RWPE2 (cell line): ENCODE results near the gene DACH2.

Experiments
- ATAC-seq: fragments of 200-7000 bp; cut with Tn5 transposase; 3 replicates; pipeline ENCODE4 v1.9.1; 2021; ENCODE audit warnings: low read depth
- DNase-seq: peaks from one replicate; pipeline ENCODE4 v3.0.0-alpha.2; 2020; ENCODE audit warnings: low spot score
- H3K27ac ChIP-seq: fragments of 450-650 bp; 2 replicates; pipeline ENCODE4 v1.5.1; 2017; ENCODE audit warnings: mild to moderate bottlenecking; ENCODE audit not compliant: poor library complexity, severe bottlenecking
- H3K27me3 ChIP-seq: fragments of 250-450 bp; sonication (Bioruptor Pico); 2 replicates; pipeline ENCODE4 v1.5.1; 2021; ENCODE audit warnings: mild to moderate bottlenecking, moderate library complexity; ENCODE audit not compliant: insufficient read depth, poor library complexity, severe bottlenecking
- H3K36me3 ChIP-seq: fragments of 250-450 bp; sonication (Bioruptor Pico); 2 replicates; pipeline ENCODE4 v1.5.1; 2020; ENCODE audit warnings: low read depth, mild to moderate bottlenecking, moderate library complexity
- H3K4me1 ChIP-seq: fragments of 250-450 bp; sonication (Bioruptor Pico); 2 replicates; pipeline ENCODE4 v1.5.1; 2021; ENCODE audit warnings: mild to moderate bottlenecking, moderate library complexity; ENCODE audit not compliant: insufficient read depth, poor library complexity, severe bottlenecking
- H3K4me3 ChIP-seq: fragments of 250-450 bp; sonication (Bioruptor Pico); 2 replicates; pipeline ENCODE4 v1.5.1; 2021; ENCODE audit warnings: mild to moderate bottlenecking, moderate library complexity; ENCODE audit not compliant: severe bottlenecking
- H3K9me3 ChIP-seq: fragments of 250-450 bp; sonication (Bioruptor Pico); 2 replicates; pipeline ENCODE4 v1.5.1; 2021; ENCODE audit warnings: mild to moderate bottlenecking, moderate library complexity; ENCODE audit not compliant: severe bottlenecking
- CTCF ChIP-seq: fragments of 450-650 bp; IDR thresholded peaks from one replicate; pipeline ENCODE4 v1.5.1; 2017; ENCODE audit warnings: mild to moderate bottlenecking, moderate library complexity; ENCODE audit not compliant: poor library complexity, severe bottlenecking

DACH2 gene

GRCh38 chrX:86133761-86134160, 14.5 kb upstream of the DACH2 start:
- DNase-seq (no peak), ATAC-seq (no peak)
- Histone ChIP-seq H3K4me1 (no peaks in the 10 kb centered on the region), H3K4me3 (no peak overlapping the region), H3K36me3 (no peaks in the 10 kb centered on the region), H3K9me3 (no peaks in the 10 kb centered on the region), H3K27ac (no peak overlapping the region), H3K27me3 (no peaks in the 10 kb centered on the region)
- TF ChIP-seq CTCF, result peak; percentile 60

GRCh38 chrX:86137071-86137470, 11.2 kb upstream of the DACH2 start:
- Histone ChIP-seq H3K27me3 (no peaks in the 10 kb centered on the region), H3K9me3 (no peaks in the 10 kb centered on the region), H3K36me3 (no peaks in the 10 kb centered on the region), H3K27ac (no peak overlapping the region), H3K4me3 (no peak overlapping the region), H3K4me1 (no peaks in the 10 kb centered on the region)
- no peak for TF ChIP-seq CTCF
- DNase-seq (no peak), ATAC-seq (peak; percentile 48; the same call in 1 of the 3 replicates)

- no peaks in the 10 kb centered on the region for H3K4me1 ChIP-seq
- H3K27me3 ChIP-seq, result no peaks in the 10 kb centered on the region
- DNase-seq, result no peak
- ATAC-seq, result no peak
- H3K27ac ChIP-seq, result no peak overlapping the region
- no peak for TF ChIP-seq CTCF
- no peaks in the 10 kb centered on the region for H3K9me3 ChIP-seq
- H3K36me3 ChIP-seq, result no peaks in the 10 kb centered on the region
- no peak overlapping the region for H3K4me3 ChIP-seq
These were observed 6.5 kb upstream of the DACH2 start for GRCh38 chrX:86141786-86142185.

GRCh38 chrX:86146102-86146501, 2.1 kb upstream of the DACH2 start:
- DNase-seq (no peak), ATAC-seq (no peak)
- no peaks in the 10 kb centered on the region for H3K4me1 ChIP-seq
- TF ChIP-seq CTCF, result no peak
- H3K9me3 ChIP-seq, result no peaks in the 10 kb centered on the region
- H3K27ac ChIP-seq, result no peak overlapping the region
- peaks cover 19% of the 10 kb centered on the region for H3K27me3 ChIP-seq
- H3K36me3 ChIP-seq, result no peaks in the 10 kb centered on the region
- no peak overlapping the region for H3K4me3 ChIP-seq

GRCh38 chrX:86148594-86148993, 343 bp downstream of the DACH2 start:
- TF ChIP-seq CTCF, result no peak
- Histone ChIP-seq H3K36me3 (no peaks in the 10 kb centered on the region), H3K4me3 (no peak overlapping the region), H3K27me3 (peaks cover 19% of the 10 kb centered on the region), H3K4me1 (no peaks in the 10 kb centered on the region), H3K27ac (no peak overlapping the region), H3K9me3 (no peaks in the 10 kb centered on the region)
- no peak for DNase-seq
- ATAC-seq, result no peak
